Measurements from ENCODE around the gene PRKN.

GRCh38 chr6:161984713-161985112 lies 742.9 kb downstream of the PRKN start:
- TF ChIP-seq CTCF (IDR thresholded peaks at IDR 0.05) (no peak), POLR2A (IDR thresholded peaks at IDR 0.05) (no peak)

Measured in thyroid gland (tissue), 4 donors.